Glomerular endothelial cell (primary cell): ENCODE results near the gene RAF1. TPM values are rescaled to one million over a fixed set of nuclear protein-coding genes. Genes with fewer than 3 reads are reported as not detected.
"Not testable (repeated sequence)": the region's sequence is repeated elsewhere in the genome, so short reads cannot be mapped to it uniquely, and the experiment has no call there.

Experiments
- DNase-seq: peaks from one replicate; pipeline ENCODE4 v3.0.0-alpha.2; 2011; ENCODE audit warnings: low read depth, low spot score; ENCODE audit errors: extremely low read depth
- total RNA-seq: library from RNA; depleted of rRNA; stranded (reverse); fragments of >200 nt; gene quantifications from 2 replicates; pipeline ENCODE4 v1.2.3, GENCODE V29; 2015

RAF1 gene
- total RNA-seq, result 55.7 and 72.3 TPM in 2 replicates

- peak; percentile 85 for DNase-seq
Observed at GRCh38 chr3:12663936-12664908, at the start of gene RAF1. TSS of gene RAF1 (minus strand) at chr3:12664117. CDS start at chr3:12618721, 45,396 bp downstream.

- no peak for DNase-seq
Observed at GRCh38 chr3:12710062-12710461, 46.1 kb upstream of the RAF1 start.

GRCh38 chr3:12709334-12709733 is 45.4 kb upstream of the RAF1 start:
- no peak for DNase-seq

- no peak for DNase-seq
Observed at GRCh38 chr3:12708584-12709192, 44.8 kb upstream of the RAF1 start.

- no peak for DNase-seq
Observed at GRCh38 chr3:12707449-12707848, 43.5 kb upstream of the RAF1 start.

GRCh38 chr3:12706504-12707253 is 42.8 kb upstream of the RAF1 start:
- DNase-seq, result no peak

GRCh38 chr3:12705981-12706380 is 42.1 kb upstream of the RAF1 start:
- DNase-seq, result no peak

- no peak for DNase-seq
Observed at GRCh38 chr3:12705374-12705926, 41.5 kb upstream of the RAF1 start.

GRCh38 chr3:12702501-12702900 is 38.6 kb upstream of the RAF1 start:
- no peak for DNase-seq

- not testable (repeated sequence) for DNase-seq
Observed at GRCh38 chr3:12701601-12702000, 37.7 kb upstream of the RAF1 start.

GRCh38 chr3:12700800-12701199 is 36.9 kb upstream of the RAF1 start:
- DNase-seq, result no peak

GRCh38 chr3:12695916-12696315 is 32.0 kb upstream of the RAF1 start:
- DNase-seq, result no peak

GRCh38 chr3:12695112-12695511 is 31.2 kb upstream of the RAF1 start:
- no peak for DNase-seq

GRCh38 chr3:12692444-12692843 is 28.5 kb upstream of the RAF1 start:
- no peak for DNase-seq

GRCh38 chr3:12689997-12690711 is 26.2 kb upstream of the RAF1 start:
- no peak for DNase-seq

GRCh38 chr3:12687948-12688347 is 24.0 kb upstream of the RAF1 start:
- DNase-seq, result no peak

GRCh38 chr3:12686096-12686495 is 22.2 kb upstream of the RAF1 start:
- no peak for DNase-seq

GRCh38 chr3:12681943-12682390 is 18.1 kb upstream of the RAF1 start:
- no peak for DNase-seq

- DNase-seq, result no peak
Observed at GRCh38 chr3:12681089-12681942, 17.4 kb upstream of the RAF1 start.
